ENCODE measurements around the gene POC5. TPM values are rescaled to one million over a fixed set of nuclear protein-coding genes. Genes with fewer than 3 reads are reported as not detected.

POC5 gene
- total RNA-seq, 1 donor from 2014 or later: 9.1 TPM

DNA sequence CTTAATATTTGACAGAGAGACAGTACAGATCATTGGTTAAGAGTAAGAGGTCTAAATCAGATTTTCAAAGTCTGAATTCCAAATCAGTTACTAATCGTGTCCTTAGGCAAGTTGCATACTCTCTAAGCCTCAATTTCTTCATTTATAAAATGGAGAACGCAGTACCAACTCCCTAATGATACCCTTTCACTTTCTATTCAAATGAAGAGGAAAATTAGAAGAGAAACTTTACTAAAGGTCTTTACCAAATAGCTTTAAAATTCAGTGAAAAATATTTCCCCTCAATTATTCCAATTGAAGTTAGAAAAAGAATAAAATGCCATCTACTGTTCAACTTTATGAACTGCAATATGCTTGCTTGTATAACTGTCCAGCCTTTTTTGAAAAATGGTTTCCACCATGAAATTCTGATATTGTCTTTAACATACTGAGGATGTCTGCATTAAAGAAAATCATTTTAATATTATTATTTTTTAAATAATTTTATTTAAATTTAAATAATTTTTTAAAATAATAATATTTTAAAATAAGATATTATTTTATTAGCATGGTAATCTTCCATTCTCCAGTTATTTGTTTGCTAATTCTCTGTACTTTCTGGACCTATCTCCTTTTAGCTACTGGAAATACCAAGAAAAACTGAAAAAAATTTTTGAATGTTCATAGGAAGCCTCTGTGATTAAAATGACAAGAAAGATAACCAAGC, 36.0 kb downstream of the POC5 start:
- Histone ChIP-seq H3K4me1 (no peaks in the 10 kb centered on the region), H3K9me3 (no peaks in the 10 kb centered on the region), H3K4me3 (no peak overlapping the region), H3K27ac (no peak overlapping the region), H3K27me3 (no peaks in the 10 kb centered on the region), H3K36me3 (peaks cover 19% of the 10 kb centered on the region)
- intact Hi-C loops (cut with DNase I): loop anchor here (10.0 kb wide), 1 partner anchor 446 kb away; the partner anchor contains the start of gene ANKRD31
- ATAC-seq (peak; percentile 25), DNase-seq (no peak)
- TF ChIP-seq, protein P1, sequence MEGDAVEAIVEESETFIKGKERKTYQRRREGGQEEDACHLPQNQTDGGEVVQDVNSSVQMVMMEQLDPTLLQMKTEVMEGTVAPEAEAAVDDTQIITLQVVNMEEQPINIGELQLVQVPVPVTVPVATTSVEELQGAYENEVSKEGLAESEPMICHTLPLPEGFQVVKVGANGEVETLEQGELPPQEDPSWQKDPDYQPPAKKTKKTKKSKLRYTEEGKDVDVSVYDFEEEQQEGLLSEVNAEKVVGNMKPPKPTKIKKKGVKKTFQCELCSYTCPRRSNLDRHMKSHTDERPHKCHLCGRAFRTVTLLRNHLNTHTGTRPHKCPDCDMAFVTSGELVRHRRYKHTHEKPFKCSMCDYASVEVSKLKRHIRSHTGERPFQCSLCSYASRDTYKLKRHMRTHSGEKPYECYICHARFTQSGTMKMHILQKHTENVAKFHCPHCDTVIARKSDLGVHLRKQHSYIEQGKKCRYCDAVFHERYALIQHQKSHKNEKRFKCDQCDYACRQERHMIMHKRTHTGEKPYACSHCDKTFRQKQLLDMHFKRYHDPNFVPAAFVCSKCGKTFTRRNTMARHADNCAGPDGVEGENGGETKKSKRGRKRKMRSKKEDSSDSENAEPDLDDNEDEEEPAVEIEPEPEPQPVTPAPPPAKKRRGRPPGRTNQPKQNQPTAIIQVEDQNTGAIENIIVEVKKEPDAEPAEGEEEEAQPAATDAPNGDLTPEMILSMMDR (IDR thresholded peaks at IDR 0.05): peak; percentile 89

DNA sequence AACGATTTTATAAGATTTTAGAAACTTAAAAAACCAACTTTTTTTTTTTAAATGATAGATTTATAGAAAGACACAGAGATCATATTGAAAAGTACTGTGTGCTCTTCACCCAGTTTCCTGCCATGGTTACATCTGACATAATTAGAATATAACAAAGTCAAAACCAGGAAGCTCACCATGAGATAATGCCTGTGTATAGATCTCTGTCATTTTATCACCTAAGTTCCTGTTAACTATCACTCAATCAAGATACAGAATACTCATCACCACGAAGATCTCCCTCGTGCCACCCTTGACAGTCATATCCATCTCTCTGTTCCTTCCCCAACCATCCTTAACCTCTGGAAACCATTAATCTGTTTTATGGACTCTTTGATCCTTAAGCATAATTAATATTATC, 39.1 kb downstream of the POC5 start:
- Histone ChIP-seq H3K9me3 (no peaks in the 10 kb centered on the region), H3K27ac (no peak overlapping the region), H3K4me3 (no peak overlapping the region), H3K4me1 (no peaks in the 10 kb centered on the region), H3K27me3 (no peaks in the 10 kb centered on the region), H3K36me3 (no peaks in the 10 kb centered on the region)
- TF ChIP-seq, protein P1 (IDR thresholded peaks at IDR 0.05): no peak
- ATAC-seq (no peak), DNase-seq (no peak)
- intact Hi-C loops (cut with DNase I): no loop called here

DNA sequence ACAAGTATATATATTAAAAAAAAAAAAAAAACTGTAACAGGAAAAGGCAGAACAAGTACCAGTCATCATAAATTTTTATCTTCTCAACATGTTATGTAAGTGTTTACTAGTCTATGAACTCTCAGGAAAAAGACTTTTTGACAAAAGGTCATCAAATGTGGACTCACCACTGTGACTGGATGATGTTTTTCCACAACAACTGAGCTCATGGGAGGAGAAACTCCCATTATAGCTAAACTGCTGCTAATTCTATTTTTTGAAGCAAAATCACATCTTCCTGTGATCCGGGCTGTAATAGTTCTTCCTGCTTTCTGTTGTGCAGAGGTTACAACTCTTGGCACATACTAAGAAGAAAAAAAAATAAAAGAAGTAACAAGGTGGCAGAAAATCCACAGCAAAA, 39.6 kb downstream of the POC5 start:
- no peaks in the 10 kb centered on the region for H3K27me3 ChIP-seq
- no peaks in the 10 kb centered on the region for H3K36me3 ChIP-seq
- DNase-seq: no peak
- no peak overlapping the region for H3K27ac ChIP-seq
- TF ChIP-seq, protein P1 (IDR thresholded peaks at IDR 0.05): no peak
- no peaks in the 10 kb centered on the region for H3K4me1 ChIP-seq
- ATAC-seq: no peak
- no peak overlapping the region for H3K4me3 ChIP-seq
- intact Hi-C loops (cut with DNase I): no loop called here
- H3K9me3 ChIP-seq: no peaks in the 10 kb centered on the region

DNA sequence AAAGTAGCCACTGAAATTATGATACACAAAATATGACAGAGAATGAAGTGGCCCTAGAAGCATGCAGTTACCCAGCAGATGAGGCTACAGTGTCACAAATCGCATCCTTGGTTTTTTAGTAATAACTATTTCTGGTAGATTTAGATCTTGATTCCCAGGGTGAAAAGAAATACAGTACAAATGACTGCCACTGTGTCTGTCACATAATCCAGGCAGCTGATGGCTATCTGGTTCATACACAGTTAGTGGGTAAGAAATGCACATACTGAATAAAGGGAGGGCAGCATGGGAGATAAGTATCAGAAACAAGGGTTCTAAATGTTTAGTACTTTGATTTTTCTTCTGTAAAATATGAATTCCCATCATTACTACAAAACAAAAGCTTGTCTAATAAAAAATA, 41.5 kb downstream of the POC5 start:
- TF ChIP-seq, protein P1 (IDR thresholded peaks at IDR 0.05): no peak

DNA sequence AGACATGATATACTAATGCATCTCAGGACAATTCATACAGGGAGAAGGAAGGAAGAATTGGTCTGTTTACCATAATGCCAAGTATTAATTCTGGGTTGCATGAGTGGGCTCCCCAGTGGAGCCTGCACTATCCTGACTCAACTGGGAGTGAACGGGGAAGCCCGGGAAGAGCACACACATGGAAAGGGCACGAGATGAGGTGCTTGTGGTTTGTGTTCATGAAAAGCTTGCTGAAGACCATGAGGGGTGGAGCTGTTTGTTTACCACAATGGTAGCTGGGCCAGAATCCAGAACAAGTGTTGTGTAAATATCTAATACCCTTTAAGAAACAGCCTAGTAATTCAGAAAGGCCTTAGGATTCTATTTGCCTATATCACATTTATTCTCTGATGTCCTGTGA, 44.6 kb downstream of the POC5 start:
- Histone ChIP-seq H3K9me3 (no peaks in the 10 kb centered on the region), H3K36me3 (no peaks in the 10 kb centered on the region), H3K4me3 (no peak overlapping the region), H3K27me3 (no peaks in the 10 kb centered on the region), H3K4me1 (no peaks in the 10 kb centered on the region), H3K27ac (no peak overlapping the region)
- intact Hi-C loops (cut with DNase I): no loop called here
- DNase-seq (no peak), ATAC-seq (peak; percentile 21)
- TF ChIP-seq, protein P1 (IDR thresholded peaks at IDR 0.05): no peak

More for the DNA sequence above, 41.5 kb downstream of the POC5 start:
- no peak overlapping the region for H3K27ac ChIP-seq
- no peaks in the 10 kb centered on the region for H3K4me1 ChIP-seq
- no peaks in the 10 kb centered on the region for H3K9me3 ChIP-seq
- no peaks in the 10 kb centered on the region for H3K36me3 ChIP-seq
- H3K27me3 ChIP-seq: no peaks in the 10 kb centered on the region
- DNase-seq: no peak
- intact Hi-C loops (cut with DNase I): no loop called here
- ATAC-seq: no peak
- no peak overlapping the region for H3K4me3 ChIP-seq

All from upper lobe of right lung (tissue), 1 donor.